Central memory CD8-positive, alpha-beta T cell (primary cell): Measurements from ENCODE around the gene RAI14.

Experiments
- ATAC-seq: fragments of 150-1000 bp; cut with Tn5 transposase; replicated peaks from 2 replicates; pipeline ENCODE4 v1.10.0; 2022; ENCODE audit warnings: mild to moderate bottlenecking, moderate FRiP score, moderate number of reproducible peaks; ENCODE audit not compliant: poor library complexity, severe bottlenecking; ENCODE audit errors: extremely low read depth
- DNase-seq, 2 donors: peaks; one replicate each; pipeline ENCODE4 v3.0.0; 2021; ENCODE audit warnings: low spot score in 2 of 2
- H3K27ac Mint-ChIP-seq: one replicate; pipeline ENCODE4 v1.8.0; 2022; ENCODE audit warnings: low read depth, mild to moderate bottlenecking, moderate library complexity, mixed read lengths
- H3K27me3 Mint-ChIP-seq: one replicate; pipeline ENCODE4 v1.8.0; 2022; ENCODE audit warnings: mixed read lengths
- H3K36me3 Mint-ChIP-seq: one replicate; pipeline ENCODE4 v1.8.0; 2022; ENCODE audit warnings: mild to moderate bottlenecking, moderate library complexity, mixed read lengths; ENCODE audit not compliant: insufficient read depth
- H3K4me1 Mint-ChIP-seq: one replicate; pipeline ENCODE4 v1.8.0; 2022; ENCODE audit warnings: mixed read lengths
- H3K4me3 Mint-ChIP-seq: one replicate; pipeline ENCODE4 v1.8.0; 2022; ENCODE audit warnings: mild to moderate bottlenecking, moderate library complexity, mixed read lengths
- H3K9me3 Mint-ChIP-seq: one replicate; pipeline ENCODE4 v1.8.0; 2022; ENCODE audit warnings: mixed read lengths

Gene RAI14

DNA sequence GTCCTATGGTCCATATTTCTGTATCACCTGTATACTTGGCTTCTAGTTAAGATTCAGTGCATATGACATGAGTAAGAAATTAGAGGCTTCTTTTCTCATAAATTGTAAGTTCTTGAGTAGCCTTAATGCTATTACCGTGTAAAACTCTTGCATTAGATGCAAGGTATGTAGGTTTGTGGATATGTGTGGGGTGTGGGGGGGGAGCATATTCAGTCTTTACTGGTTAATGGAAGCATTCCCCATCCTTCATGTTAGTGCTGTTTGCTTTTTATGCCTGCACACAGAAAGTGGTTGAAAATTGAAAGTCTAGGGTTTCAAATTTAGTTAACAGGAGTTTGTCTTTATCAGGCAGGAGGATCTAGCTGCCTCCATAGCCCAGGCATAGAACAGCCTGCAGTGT, 16.1 kb downstream of the RAI14 start:
- peaks cover 2% of the 10 kb centered on the region for H3K36me3 Mint-ChIP-seq
- no peak for ATAC-seq
- H3K4me3 Mint-ChIP-seq: no peak overlapping the region
- no peaks in the 10 kb centered on the region for H3K9me3 Mint-ChIP-seq
- no peaks in the 10 kb centered on the region for H3K4me1 Mint-ChIP-seq
- DNase-seq: no peak
- H3K27me3 Mint-ChIP-seq: no peaks in the 10 kb centered on the region
- H3K27ac Mint-ChIP-seq: no peak overlapping the region

DNA sequence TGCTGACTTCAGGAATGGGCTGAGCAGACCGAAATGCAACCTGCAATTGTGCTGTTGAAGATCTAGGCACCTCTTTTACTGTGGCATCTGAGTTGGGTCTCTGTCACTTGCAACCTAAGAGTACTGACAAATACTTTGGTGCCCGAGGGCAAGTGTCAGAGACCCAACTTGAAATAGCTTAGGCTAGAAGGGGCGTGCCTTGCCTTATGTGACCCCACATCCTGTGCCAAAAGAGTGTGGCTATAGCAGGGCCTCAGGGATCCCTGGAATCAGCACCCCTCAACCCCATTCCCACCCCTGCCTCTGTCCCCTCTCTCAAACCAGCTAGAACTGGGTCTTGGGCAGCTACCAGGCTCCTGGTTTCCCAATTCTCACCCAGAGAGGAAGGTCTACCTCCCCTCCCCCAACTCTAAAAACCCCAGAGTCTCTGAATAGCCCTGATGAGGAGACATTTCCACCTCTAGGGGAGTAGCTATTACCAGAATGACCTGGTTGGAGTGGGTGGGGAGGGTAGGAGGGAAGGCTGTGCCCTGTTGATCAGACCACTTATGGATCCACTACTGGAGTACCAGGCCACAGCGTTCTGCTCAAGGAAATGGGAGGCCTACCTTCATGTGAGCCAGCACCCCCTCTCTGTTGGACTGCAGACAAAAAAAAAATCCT, 17.5 kb downstream of the RAI14 start:
- ATAC-seq: no peak
- H3K9me3 Mint-ChIP-seq: no peaks in the 10 kb centered on the region
- no peak for DNase-seq
- no peak overlapping the region for H3K4me3 Mint-ChIP-seq
- H3K4me1 Mint-ChIP-seq: no peaks in the 10 kb centered on the region
- H3K27ac Mint-ChIP-seq: no peak overlapping the region
- peaks cover 8% of the 10 kb centered on the region for H3K27me3 Mint-ChIP-seq
- peaks cover 2% of the 10 kb centered on the region for H3K36me3 Mint-ChIP-seq

DNA sequence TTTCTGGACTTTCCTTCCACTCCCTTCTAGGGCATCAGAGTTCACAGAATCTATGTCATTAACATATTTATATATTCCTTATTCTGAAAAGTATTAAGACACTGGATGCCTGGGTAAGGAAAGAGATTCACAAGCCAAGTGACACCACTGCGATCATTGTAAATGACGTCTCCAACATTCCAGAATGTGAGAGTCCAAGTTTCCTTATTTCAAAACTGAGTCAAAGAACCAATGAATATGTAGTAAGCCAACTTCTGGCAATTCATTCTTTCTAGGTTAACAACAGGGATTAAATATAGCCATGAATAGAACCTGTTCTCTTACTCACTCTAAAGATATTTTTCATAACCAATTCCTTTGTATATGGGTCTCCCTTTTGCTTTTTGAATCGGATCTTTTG, 18.1 kb downstream of the RAI14 start:
- no peak overlapping the region for H3K27ac Mint-ChIP-seq
- H3K9me3 Mint-ChIP-seq: no peaks in the 10 kb centered on the region
- H3K36me3 Mint-ChIP-seq: peaks cover 2% of the 10 kb centered on the region
- peaks cover 14% of the 10 kb centered on the region for H3K27me3 Mint-ChIP-seq
- no peak for DNase-seq
- no peak overlapping the region for H3K4me3 Mint-ChIP-seq
- H3K4me1 Mint-ChIP-seq: no peaks in the 10 kb centered on the region
- ATAC-seq: no peak

DNA sequence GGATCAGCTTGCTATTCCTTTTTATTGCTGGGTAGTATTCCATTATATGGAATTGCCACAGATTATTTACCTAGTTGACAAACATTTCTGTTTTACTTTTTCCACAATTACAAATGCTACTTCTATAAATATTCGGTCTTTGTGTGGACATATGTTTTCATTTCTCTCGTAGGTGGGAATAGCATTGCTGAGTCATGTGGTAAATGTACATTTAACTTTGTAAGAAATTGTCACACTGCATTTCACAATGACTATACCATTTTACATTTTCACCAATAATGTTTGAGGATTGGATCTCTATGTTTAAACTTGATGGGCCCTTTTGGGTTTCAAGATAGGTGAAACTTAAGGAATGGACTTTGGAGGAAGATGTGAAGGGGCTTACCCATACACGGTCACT, 19.7 kb downstream of the RAI14 start:
- Mint-ChIP-seq H3K27me3 (peaks cover 21% of the 10 kb centered on the region), H3K4me1 (no peaks in the 10 kb centered on the region), H3K9me3 (no peaks in the 10 kb centered on the region), H3K36me3 (no peaks in the 10 kb centered on the region), H3K27ac (no peak overlapping the region), H3K4me3 (no peak overlapping the region)
- ATAC-seq: no peak
- DNase-seq: no peak

DNA sequence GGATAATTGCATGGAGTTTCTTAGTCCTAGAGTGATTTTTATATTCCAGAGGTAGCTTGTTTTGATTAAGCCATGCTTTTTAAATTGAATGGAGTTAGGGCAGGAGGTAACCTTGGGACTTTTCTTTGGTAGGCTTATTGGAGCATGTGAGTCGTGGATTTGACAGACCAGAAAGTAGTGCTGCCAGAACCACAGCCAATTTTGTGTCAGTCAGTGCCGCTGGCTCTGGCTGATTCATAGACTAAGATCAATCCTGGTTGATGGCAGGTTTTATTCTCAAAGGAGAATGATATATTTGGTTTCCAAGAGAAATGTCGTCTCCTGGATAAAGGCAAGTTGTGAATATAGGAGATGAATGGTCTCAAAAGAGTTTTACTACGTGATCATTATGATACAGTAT, 20.3 kb downstream of the RAI14 start:
- Mint-ChIP-seq H3K27me3 (peaks cover 27% of the 10 kb centered on the region), H3K4me1 (no peaks in the 10 kb centered on the region), H3K4me3 (no peak overlapping the region), H3K27ac (no peak overlapping the region), H3K9me3 (no peaks in the 10 kb centered on the region), H3K36me3 (no peaks in the 10 kb centered on the region)
- DNase-seq (no peak), ATAC-seq (no peak)

DNA sequence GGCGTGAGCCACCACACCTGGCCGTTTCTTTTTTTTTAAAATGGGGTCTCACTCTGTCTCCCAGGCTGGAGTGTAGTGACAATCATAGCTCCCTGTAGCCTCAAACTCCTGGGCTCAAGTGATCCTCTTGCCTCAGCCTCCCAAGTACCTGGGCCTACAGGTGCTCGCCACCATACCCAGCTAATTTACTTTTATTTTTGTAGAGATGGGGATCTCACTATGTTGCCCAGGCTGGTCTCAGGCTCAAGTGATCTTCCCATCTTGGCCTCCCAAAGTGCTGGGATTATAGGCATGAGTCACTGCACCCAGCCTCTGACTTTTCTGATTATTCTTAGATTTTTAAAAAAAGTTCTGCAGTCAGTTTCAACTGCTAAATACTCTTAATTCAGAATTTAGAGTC, 21.3 kb downstream of the RAI14 start:
- DNase-seq: no peak
- Mint-ChIP-seq H3K4me3 (no peak overlapping the region), H3K4me1 (no peaks in the 10 kb centered on the region), H3K9me3 (no peaks in the 10 kb centered on the region), H3K36me3 (no peaks in the 10 kb centered on the region), H3K27me3 (peaks cover 27% of the 10 kb centered on the region), H3K27ac (no peak overlapping the region)
- no peak for ATAC-seq

DNA sequence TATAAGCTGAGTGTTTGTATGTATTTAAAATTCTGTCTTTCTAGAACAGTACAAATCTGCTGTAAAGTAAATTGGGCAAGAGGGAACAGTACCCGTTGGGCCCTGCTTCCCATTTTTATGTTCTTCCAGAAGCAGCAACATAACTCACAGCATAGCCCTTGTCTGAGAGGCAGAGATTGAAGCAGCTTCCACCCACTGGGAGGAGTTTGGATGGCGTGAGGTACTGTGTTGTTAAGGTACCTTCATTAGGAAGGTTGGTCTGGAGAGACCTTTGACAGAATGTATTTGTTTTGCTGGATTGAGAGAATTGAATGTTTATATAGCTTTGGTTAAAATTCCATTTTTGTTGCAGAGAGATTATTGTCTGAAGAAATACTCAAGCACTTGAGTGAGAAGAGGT, 24.8 kb downstream of the RAI14 start:
- Mint-ChIP-seq H3K27ac (no peak overlapping the region), H3K4me3 (no peak overlapping the region), H3K9me3 (no peaks in the 10 kb centered on the region), H3K36me3 (no peaks in the 10 kb centered on the region), H3K4me1 (no peaks in the 10 kb centered on the region), H3K27me3 (peaks cover 41% of the 10 kb centered on the region)
- no peak for ATAC-seq
- no peak for DNase-seq

DNA sequence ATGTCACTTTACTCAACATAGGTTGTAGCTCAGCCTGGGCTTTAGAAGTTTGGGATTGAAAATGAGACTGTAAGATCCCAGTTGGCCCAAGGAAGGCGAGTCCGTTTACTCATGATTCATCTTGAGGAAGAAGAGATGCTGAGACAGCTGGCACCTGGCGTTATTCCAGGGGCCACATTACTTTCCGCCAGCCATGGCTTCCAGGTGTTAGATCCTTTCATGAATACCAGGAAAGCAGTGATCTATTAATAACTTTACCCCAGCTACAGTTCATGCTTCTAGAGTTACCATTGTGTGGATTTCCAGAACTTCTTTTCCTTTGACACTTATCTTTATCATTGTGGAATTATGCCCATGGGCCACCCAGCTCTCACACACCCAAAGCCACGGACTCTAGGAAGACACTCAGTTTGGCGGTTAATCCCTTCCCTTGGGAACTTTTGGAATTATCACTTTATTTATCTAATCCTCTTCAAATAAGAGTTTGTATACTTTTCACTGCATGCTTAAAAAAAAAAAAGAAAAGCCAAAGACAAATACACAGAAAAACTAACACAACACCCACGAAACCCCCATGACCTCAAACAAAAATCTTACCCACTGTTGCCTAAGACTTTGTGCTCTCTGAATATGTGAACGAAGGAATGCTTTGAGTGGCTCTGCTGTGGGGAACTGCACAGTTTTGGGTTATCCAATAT, 26.9 kb downstream of the RAI14 start:
- H3K27me3 Mint-ChIP-seq: peaks cover 45% of the 10 kb centered on the region
- no peak overlapping the region for H3K27ac Mint-ChIP-seq
- ATAC-seq: no peak
- no peak for DNase-seq
- no peaks in the 10 kb centered on the region for H3K36me3 Mint-ChIP-seq
- no peaks in the 10 kb centered on the region for H3K4me1 Mint-ChIP-seq
- H3K9me3 Mint-ChIP-seq: no peaks in the 10 kb centered on the region
- H3K4me3 Mint-ChIP-seq: no peak overlapping the region

DNA sequence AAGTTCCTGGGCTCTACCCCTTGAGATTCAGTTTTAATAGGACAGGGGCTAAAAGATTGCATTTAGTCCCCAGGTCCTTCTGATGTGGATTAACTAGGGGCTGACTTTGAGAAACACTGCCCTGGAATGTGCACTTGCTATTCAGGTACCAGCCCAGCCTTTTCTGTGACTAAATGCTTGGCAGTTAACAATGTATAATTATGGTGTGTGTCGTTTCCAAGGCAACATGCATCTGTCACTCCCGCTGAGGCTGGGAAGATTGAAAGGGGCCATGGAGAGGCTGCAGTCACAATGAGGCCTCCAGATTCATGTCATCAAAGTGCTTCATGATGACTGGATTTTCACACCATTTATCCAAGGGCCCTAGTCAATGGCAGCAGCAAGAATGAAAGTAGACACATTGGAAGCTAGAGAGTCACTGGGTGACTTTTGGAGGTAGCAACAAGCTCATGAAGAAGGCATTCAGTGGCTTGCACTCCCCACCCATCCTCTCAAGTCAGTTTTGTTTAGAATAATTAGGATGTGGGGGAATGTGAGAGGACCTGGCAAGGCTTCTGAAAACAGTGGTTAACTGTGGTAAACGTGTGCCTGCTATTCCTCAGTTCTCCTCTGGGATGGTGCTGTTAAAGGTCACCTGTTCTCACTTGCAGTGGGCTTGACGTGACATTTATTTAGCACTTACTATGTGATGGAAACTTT, 28.3 kb downstream of the RAI14 start:
- H3K9me3 Mint-ChIP-seq: no peaks in the 10 kb centered on the region
- H3K4me3 Mint-ChIP-seq: no peak overlapping the region
- H3K36me3 Mint-ChIP-seq: peaks cover 2% of the 10 kb centered on the region
- H3K4me1 Mint-ChIP-seq: no peaks in the 10 kb centered on the region
- peaks cover 37% of the 10 kb centered on the region for H3K27me3 Mint-ChIP-seq
- no peak overlapping the region for H3K27ac Mint-ChIP-seq
- DNase-seq (no peak), ATAC-seq (no peak)

DNA sequence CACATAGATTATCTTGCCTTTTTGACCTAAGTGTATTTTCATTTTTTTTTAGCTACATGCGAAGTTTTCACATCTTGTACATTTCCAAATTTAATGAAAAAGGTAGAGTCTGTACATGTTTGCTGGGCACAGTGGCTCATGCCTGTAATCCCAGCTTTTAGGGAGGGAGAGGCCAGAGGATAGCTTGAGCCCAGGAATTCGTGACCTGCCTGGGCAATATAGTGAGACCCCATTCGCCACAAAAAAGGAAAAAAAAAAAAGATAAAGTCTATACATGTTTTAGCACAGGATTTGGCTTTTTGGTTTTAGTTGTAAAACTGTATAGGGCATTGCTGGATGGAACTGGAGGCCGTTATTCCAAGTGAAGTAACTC, 28.8 kb downstream of the RAI14 start:
- H3K36me3 Mint-ChIP-seq: peaks cover 2% of the 10 kb centered on the region
- H3K27me3 Mint-ChIP-seq: peaks cover 36% of the 10 kb centered on the region
- no peak overlapping the region for H3K27ac Mint-ChIP-seq
- no peaks in the 10 kb centered on the region for H3K4me1 Mint-ChIP-seq
- H3K4me3 Mint-ChIP-seq: no peak overlapping the region
- no peak for ATAC-seq
- DNase-seq: no peak
- no peaks in the 10 kb centered on the region for H3K9me3 Mint-ChIP-seq

DNA sequence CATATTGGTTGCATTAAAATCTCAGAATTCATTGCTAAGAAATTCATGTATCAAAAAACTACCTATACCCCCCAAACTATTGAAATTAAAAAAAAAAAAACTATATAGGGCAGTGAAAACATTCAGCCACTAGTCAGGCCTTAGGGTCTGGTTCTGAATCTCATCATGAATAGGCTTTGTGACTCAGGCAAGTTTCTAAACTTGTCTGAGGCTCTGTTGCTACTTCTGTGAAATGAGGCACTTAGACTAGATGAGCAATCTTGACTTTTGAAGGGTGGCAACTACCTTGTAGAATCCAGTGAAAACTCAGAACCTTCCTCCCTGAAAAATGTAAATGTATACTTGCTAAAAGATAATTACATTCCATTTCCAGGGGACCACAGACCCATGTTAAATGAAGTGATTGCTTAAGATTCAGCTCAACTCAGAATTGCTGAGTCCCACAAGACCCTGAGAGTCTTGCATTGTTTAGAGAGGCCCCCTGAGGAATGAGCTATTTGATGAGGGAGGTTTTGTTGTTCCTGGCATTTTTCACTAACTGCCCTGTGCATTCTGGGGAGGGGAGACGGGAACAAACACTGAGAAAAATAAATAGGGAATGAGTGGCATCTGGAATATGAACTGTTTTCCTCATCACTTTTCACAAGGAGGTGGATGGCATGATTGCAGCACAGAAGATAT, 29.5 kb downstream of the RAI14 start:
- DNase-seq (no peak), ATAC-seq (no peak)
- H3K4me3 Mint-ChIP-seq: no peak overlapping the region
- no peak overlapping the region for H3K27ac Mint-ChIP-seq
- peaks cover 2% of the 10 kb centered on the region for H3K36me3 Mint-ChIP-seq
- peaks cover 35% of the 10 kb centered on the region for H3K27me3 Mint-ChIP-seq
- H3K4me1 Mint-ChIP-seq: no peaks in the 10 kb centered on the region
- H3K9me3 Mint-ChIP-seq: no peaks in the 10 kb centered on the region

DNA sequence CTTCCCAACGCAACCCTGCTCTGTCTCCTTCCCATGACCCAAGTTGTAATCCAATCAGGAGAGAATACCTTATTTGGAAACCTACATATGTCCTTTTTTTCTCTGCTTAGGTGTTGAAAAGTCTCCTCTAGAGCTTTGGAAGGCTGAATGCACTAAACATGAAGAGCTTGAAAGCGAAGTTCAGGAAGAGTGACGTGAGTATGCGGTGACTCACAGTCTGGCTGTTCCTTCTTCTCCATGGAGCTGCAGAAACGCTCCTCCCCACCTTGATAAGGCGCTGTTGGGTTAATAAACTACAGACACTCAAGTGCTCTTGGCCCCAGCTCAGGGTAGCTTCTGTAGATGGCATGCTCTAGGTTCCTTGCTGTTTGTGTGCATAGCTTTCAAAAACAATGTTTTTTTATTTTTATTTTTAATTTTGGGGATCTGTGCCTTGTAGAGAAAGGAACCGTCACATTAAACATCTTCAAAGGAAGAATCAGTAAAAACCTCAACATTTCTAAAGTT, 30.7 kb downstream of the RAI14 start:
- Mint-ChIP-seq H3K4me1 (no peaks in the 10 kb centered on the region), H3K36me3 (peaks cover 2% of the 10 kb centered on the region), H3K9me3 (no peaks in the 10 kb centered on the region), H3K4me3 (no peak overlapping the region), H3K27ac (no peak overlapping the region), H3K27me3 (peaks cover 26% of the 10 kb centered on the region)
- no peak for DNase-seq
- ATAC-seq: no peak
